DND-41 (cell line): ENCODE results near the gene HLA-DOA.

ENCODE experiments used
- ATAC-seq: fragments of 200-7000 bp; cut with Tn5 transposase; 3 replicates; pipeline ENCODE4 v1.9.1; 2021; ENCODE audit warnings: low read depth; ENCODE audit not compliant: insufficient read depth
- DNase-seq: peaks from one replicate; pipeline ENCODE4 v3.0.0-alpha.2; 2020
- H2AFZ ChIP-seq: 2 replicates; pipeline ENCODE4 v1.6.0; 2012; ENCODE audit warnings: low read depth, low read length
- H3K27ac ChIP-seq: 2 replicates; pipeline ENCODE4 v1.5.1; 2012; ENCODE audit warnings: low read length, inconsistent platforms
- H3K27me3 ChIP-seq: fragments of 200-600 bp; sonication (generic); 2 replicates; pipeline ENCODE4 v1.6.0; 2012; ENCODE audit warnings: low read length, mild to moderate bottlenecking, inconsistent platforms; ENCODE audit not compliant: insufficient read depth, poor library complexity
- H3K36me3 ChIP-seq: 2 replicates; pipeline ENCODE4 v1.5.1; 2012; ENCODE audit warnings: low read length, inconsistent platforms; ENCODE audit not compliant: insufficient read depth
- H3K4me1 ChIP-seq: 2 replicates; pipeline ENCODE4 v1.5.1; 2012; ENCODE audit warnings: mild to moderate bottlenecking, low read length; ENCODE audit not compliant: insufficient read depth
- H3K4me2 ChIP-seq: 2 replicates; pipeline ENCODE4 v1.6.0; 2012; ENCODE audit warnings: mild to moderate bottlenecking, moderate library complexity, low read length, inconsistent platforms; ENCODE audit not compliant: insufficient read depth
- H3K4me3 ChIP-seq, 2 experiments: fragments of 200-600 bp in 1 of 2; shearing (Covaris generic) in 1 of 2; 2 replicates each; pipeline ENCODE4 v1.5.1; 2012 to 2016; ENCODE audit warnings: inconsistent platforms in 2 of 2, low read length in 2 of 2, mild to moderate bottlenecking in 2 of 2, low read depth in 1 of 2, moderate library complexity in 1 of 2
- H3K79me2 ChIP-seq: 2 replicates; pipeline ENCODE4 v1.6.0; 2012; ENCODE audit warnings: low read length, inconsistent platforms; ENCODE audit not compliant: insufficient read depth
- H3K9ac ChIP-seq: 2 replicates; pipeline ENCODE4 v1.6.0; 2012; ENCODE audit warnings: low read depth, mild to moderate bottlenecking, inconsistent platforms, low read length, moderate library complexity
- H3K9me3 ChIP-seq: 2 replicates; pipeline ENCODE4 v1.5.1; 2012; ENCODE audit warnings: low read length, moderate library complexity, mild to moderate bottlenecking, inconsistent platforms; ENCODE audit not compliant: insufficient read depth, severe bottlenecking
- H4K20me1 ChIP-seq: 2 replicates; pipeline ENCODE4 v1.6.0; 2012; ENCODE audit warnings: low read length; ENCODE audit not compliant: insufficient read depth
- CTCF ChIP-seq: IDR thresholded peaks from 2 replicates; pipeline ENCODE4 v1.5.1; 2012; ENCODE audit warnings: borderline replicate concordance, low read length, moderate library complexity, mild to moderate bottlenecking; ENCODE audit not compliant: poor library complexity, severe bottlenecking; ENCODE audit errors: extremely low read depth
- EZH2 ChIP-seq: IDR thresholded peaks from 3 replicates; pipeline ENCODE4 v1.6.1; 2012; ENCODE audit warnings: borderline replicate concordance, low read depth, mild to moderate bottlenecking, moderate library complexity, low read length, inconsistent platforms; ENCODE audit not compliant: severe bottlenecking

HLA-DOA gene

GRCh38 chr6:32956176-32956575 lies 53.2 kb downstream of the HLA-DOA start:
- TF ChIP-seq EZH2 (no peak), CTCF (no peak)
- no peak overlapping the region for H3K27ac ChIP-seq
- DNase-seq (no peak), ATAC-seq (no peak)
- no peak overlapping the region for H3K4me2 ChIP-seq
- no peaks in the 10 kb centered on the region for H3K36me3 ChIP-seq
- no peaks in the 10 kb centered on the region for H4K20me1 ChIP-seq
- no peak overlapping the region for H2AFZ ChIP-seq
- no peaks in the 10 kb centered on the region for H3K79me2 ChIP-seq
- H3K9ac ChIP-seq: no peak overlapping the region
- H3K27me3 ChIP-seq: no peaks in the 10 kb centered on the region
- no peaks in the 10 kb centered on the region for H3K9me3 ChIP-seq
- peaks cover 7% of the 10 kb centered on the region for H3K4me1 ChIP-seq
- no peak overlapping the region for H3K4me3 ChIP-seq

GRCh38 chr6:32954986-32955802 lies 54.2 kb downstream of the HLA-DOA start:
- no peak overlapping the region for H3K27ac ChIP-seq
- no peaks in the 10 kb centered on the region for H3K27me3 ChIP-seq
- no peaks in the 10 kb centered on the region for H3K36me3 ChIP-seq
- no peak overlapping the region for H3K4me3 ChIP-seq
- TF ChIP-seq CTCF (peak; percentile 73), EZH2 (no peak)
- no peak overlapping the region for H2AFZ ChIP-seq
- no peaks in the 10 kb centered on the region for H3K79me2 ChIP-seq
- H3K9me3 ChIP-seq: no peaks in the 10 kb centered on the region
- DNase-seq: peak; percentile 62
- H3K4me2 ChIP-seq: no peak overlapping the region
- peak; percentile 69 for ATAC-seq
- peaks cover 7% of the 10 kb centered on the region for H3K4me1 ChIP-seq
- no peak overlapping the region for H3K9ac ChIP-seq
- no peaks in the 10 kb centered on the region for H4K20me1 ChIP-seq

GRCh38 chr6:32954267-32954666 lies 55.1 kb downstream of the HLA-DOA start:
- Histone ChIP-seq H3K27ac (no peak overlapping the region), H3K36me3 (no peaks in the 10 kb centered on the region), H3K9ac (no peak overlapping the region), H3K9me3 (no peaks in the 10 kb centered on the region), H4K20me1 (no peaks in the 10 kb centered on the region), H3K4me3 (no peak overlapping the region), H3K4me2 (no peak overlapping the region), H3K27me3 (no peaks in the 10 kb centered on the region), H3K4me1 (peaks cover 7% of the 10 kb centered on the region), H3K79me2 (no peaks in the 10 kb centered on the region), H2AFZ (no peak overlapping the region)
- TF ChIP-seq CTCF (no peak), EZH2 (no peak)
- DNase-seq (no peak), ATAC-seq (no peak)
